ENCODE data around the gene SETBP1.

SETBP1 gene

DNA sequence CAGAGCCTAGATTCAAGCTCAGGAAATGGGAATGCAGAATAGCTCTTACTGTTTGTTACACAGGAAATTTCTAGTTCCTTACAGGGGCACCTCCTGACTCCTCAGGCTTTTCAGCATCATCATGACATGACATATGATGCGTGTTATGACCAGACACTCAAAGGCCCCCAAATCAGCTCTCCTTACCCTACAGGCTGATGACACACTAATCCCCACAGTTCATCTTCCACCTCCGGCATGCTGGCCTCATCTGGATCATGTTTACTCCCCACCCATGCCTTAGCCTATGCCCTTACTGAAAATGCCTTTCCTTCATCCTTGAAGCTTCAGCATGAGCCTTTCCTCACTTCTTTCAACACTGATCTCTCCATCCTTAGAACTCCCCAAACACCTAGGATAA, 356.9 kb downstream of the SETBP1 start:
- no peaks in the 10 kb centered on the region for H3K27me3 ChIP-seq
- no peaks in the 10 kb centered on the region for H3K4me1 ChIP-seq
- no peaks in the 10 kb centered on the region for H3K9me3 ChIP-seq (replicated peaks in 1 of 11)
- no peak overlapping the region for H3K9ac ChIP-seq
- H3K4me2 ChIP-seq: no peak overlapping the region
- H3K36me3 ChIP-seq: no peaks in the 10 kb centered on the region
- TF ChIP-seq Cebpa-rat (IDR thresholded peaks at IDR 0.05): no peak
- H3K27ac ChIP-seq: no peak overlapping the region
- no peaks in the 10 kb centered on the region for H4K20me1 ChIP-seq
- H3K4me3 ChIP-seq: no peak overlapping the region

DNA sequence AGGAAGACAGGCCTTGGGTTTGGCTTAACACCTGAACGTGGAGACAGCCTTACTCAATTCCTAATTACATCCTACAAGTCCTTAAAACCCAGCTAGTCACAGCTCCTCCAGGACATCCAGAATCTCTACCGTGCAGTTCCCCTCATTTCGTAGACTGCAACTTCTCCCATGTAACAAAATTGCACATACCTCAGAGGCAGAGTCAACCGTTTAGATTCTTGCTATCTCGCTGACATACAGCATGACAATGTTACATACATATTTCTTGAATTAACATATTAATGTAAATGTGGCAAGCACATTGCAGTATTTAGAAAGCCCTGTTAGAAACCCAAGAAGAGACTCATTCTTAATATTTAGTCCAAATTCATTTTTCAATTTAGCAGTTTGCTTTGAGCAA, 358.7 kb downstream of the SETBP1 start:
- Histone ChIP-seq H3K9me3 (replicated peaks in 1 of 11) (no peaks in the 10 kb centered on the region), H3K36me3 (no peaks in the 10 kb centered on the region), H3K4me1 (no peaks in the 10 kb centered on the region), H3K4me3 (no peak overlapping the region), H3K27ac (no peak overlapping the region), H3K4me2 (no peak overlapping the region), H4K20me1 (no peaks in the 10 kb centered on the region), H3K27me3 (no peaks in the 10 kb centered on the region), H3K9ac (no peak overlapping the region)
- no peak for TF ChIP-seq Cebpa-rat (IDR thresholded peaks at IDR 0.05)

DNA sequence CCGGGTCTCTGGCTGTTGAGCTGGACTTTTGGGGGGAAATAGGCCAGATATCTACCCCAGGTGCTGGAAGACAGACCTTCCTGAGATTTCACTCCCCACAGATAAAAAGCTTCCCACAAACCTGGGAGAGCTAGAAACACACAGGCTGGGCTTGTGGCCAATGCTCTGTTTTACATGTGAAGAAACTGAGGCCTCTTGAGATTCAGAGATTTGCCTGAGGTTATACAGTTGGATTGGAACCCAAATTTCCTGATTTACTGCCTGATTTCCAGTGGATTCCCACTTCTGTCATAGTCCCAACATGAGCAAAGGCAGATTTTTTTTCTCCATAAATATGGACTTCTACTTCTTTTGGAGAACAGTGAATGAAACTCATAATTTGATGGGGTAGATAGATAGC, 360.2 kb downstream of the SETBP1 start:
- H3K9ac ChIP-seq: no peak overlapping the region
- no peaks in the 10 kb centered on the region for H3K4me1 ChIP-seq
- no peaks in the 10 kb centered on the region for H3K36me3 ChIP-seq
- no peak overlapping the region for H3K4me3 ChIP-seq
- H4K20me1 ChIP-seq: no peaks in the 10 kb centered on the region
- no peaks in the 10 kb centered on the region for H3K9me3 ChIP-seq (replicated peaks in 1 of 11)
- TF ChIP-seq Cebpa-rat (IDR thresholded peaks at IDR 0.05): no peak
- H3K27me3 ChIP-seq: no peaks in the 10 kb centered on the region
- no peak overlapping the region for H3K4me2 ChIP-seq
- no peak overlapping the region for H3K27ac ChIP-seq

- no peaks in the 10 kb centered on the region for H3K36me3 ChIP-seq
- H3K4me2 ChIP-seq: no peak overlapping the region
- no peak for TF ChIP-seq Cebpa-rat (IDR thresholded peaks at IDR 0.05)
- H4K20me1 ChIP-seq: no peaks in the 10 kb centered on the region
- no peaks in the 10 kb centered on the region for H3K27me3 ChIP-seq
- H3K27ac ChIP-seq: no peak overlapping the region
- H3K9me3 ChIP-seq (replicated peaks in 1 of 11): no peaks in the 10 kb centered on the region
- no peak overlapping the region for H3K4me3 ChIP-seq
- H3K9ac ChIP-seq: no peak overlapping the region
- peaks cover 0 to 1% (median 0%) of the 10 kb centered on the region in 10 experiments; a peak in 1 of 20 replicates for H3K4me1 ChIP-seq
Observed at GRCh38 chr18:45044787-45045186, 364.1 kb downstream of the SETBP1 start.

- Histone ChIP-seq H3K36me3 (no peaks in the 10 kb centered on the region), H3K4me3 (no peak overlapping the region), H3K9me3 (replicated peaks in 1 of 11) (no peaks in the 10 kb centered on the region), H3K27me3 (no peaks in the 10 kb centered on the region), H3K4me1 (peaks cover 0 to 6% (median 0%) of the 10 kb centered on the region in 10 experiments; a peak in 1 of 20 replicates), H3K4me2 (no peak overlapping the region), H3K9ac (no peak overlapping the region), H4K20me1 (no peaks in the 10 kb centered on the region), H3K27ac (no peak overlapping the region)
- TF ChIP-seq Cebpa-rat (IDR thresholded peaks at IDR 0.05): no peak
Observed at GRCh38 chr18:45046228-45046627, 365.5 kb downstream of the SETBP1 start.

- no peak overlapping the region for H3K27ac ChIP-seq
- H3K27me3 ChIP-seq: no peaks in the 10 kb centered on the region
Observed at GRCh38 chr18:45046961-45047360, 366.3 kb downstream of the SETBP1 start.

GRCh38 chr18:45049578-45050319, 369.1 kb downstream of the SETBP1 start:
- no peaks in the 10 kb centered on the region for H3K36me3 ChIP-seq
- peaks cover 0 to 6% (median 0%) of the 10 kb centered on the region in 10 experiments; a peak in 1 of 20 replicates for H3K4me1 ChIP-seq
- no peaks in the 10 kb centered on the region for H4K20me1 ChIP-seq
- H3K4me2 ChIP-seq: 0 out of 22 replicates have a peak overlapping the region, but pooled peaks of 1 of the 11 experiments have one; percentile 12
- H3K27ac ChIP-seq: no peak overlapping the region
- no peaks in the 10 kb centered on the region for H3K9me3 ChIP-seq (replicated peaks in 1 of 11)
- no peaks in the 10 kb centered on the region for H3K27me3 ChIP-seq
- no peak for TF ChIP-seq Cebpa-rat (IDR thresholded peaks at IDR 0.05)
- no peak overlapping the region for H3K9ac ChIP-seq
- H3K4me3 ChIP-seq: no peak overlapping the region

More at GRCh38 chr18:45046961-45047360, 366.3 kb downstream of the SETBP1 start:
- Histone ChIP-seq H3K4me1 (peaks cover 0 to 6% (median 0%) of the 10 kb centered on the region in 10 experiments; a peak in 1 of 20 replicates), H3K4me2 (no peak overlapping the region), H3K9ac (no peak overlapping the region), H4K20me1 (no peaks in the 10 kb centered on the region), H3K36me3 (no peaks in the 10 kb centered on the region), H3K9me3 (replicated peaks in 1 of 11) (no peaks in the 10 kb centered on the region), H3K4me3 (no peak overlapping the region)
- no peak for TF ChIP-seq Cebpa-rat (IDR thresholded peaks at IDR 0.05)

DNA sequence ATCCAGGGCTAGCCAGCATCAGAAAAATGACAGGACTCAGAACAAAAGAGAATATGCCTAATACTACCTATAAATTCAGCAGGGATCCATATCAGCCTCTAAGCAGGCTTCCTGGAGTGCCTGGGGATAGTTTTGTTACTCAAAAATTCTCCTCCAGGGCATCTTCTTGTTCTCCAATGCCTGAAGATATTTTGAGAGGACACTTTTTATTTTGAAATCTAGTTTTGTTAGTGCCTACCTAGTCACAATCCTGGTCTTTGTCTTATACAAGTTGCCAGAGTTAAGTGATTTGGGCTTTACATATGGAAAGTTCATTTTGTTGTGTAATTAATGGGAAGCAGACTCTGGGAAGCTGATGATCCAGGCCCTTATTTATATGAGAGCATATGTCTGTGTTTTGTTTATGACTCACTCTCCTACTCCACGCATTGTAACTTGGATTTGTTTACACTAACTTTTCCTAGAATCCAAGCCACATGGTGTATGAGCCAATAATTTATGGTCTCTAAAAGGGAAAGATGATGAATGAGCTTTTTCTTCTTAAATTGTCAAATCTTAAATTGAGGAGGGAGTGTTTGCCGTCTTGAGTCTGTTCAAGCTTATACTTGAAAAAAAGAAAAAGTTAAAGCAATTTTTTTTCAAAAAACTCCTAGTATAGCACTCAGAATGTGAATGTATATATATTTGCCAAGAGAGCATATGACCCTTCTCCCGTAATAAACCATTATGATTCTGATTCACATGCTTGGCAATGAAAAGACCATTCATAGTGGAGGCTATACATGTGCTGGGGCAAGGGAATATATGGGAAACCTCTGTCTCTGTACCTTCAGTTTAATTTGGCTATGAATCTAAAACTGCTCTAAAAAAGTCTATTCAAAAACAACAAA, 370.3 kb downstream of the SETBP1 start:
- peaks cover 0 to 6% (median 0%) of the 10 kb centered on the region in 10 experiments; a peak in 1 of 20 replicates for H3K4me1 ChIP-seq
- no peaks in the 10 kb centered on the region for H3K9me3 ChIP-seq (replicated peaks in 1 of 11)
- no peak overlapping the region for H3K27ac ChIP-seq
- H3K27me3 ChIP-seq: no peaks in the 10 kb centered on the region
- H3K9ac ChIP-seq: no peak overlapping the region
- no peaks in the 10 kb centered on the region for H3K36me3 ChIP-seq
- no peak overlapping the region for H3K4me3 ChIP-seq
- no peak for TF ChIP-seq Cebpa-rat (IDR thresholded peaks at IDR 0.05)
- H4K20me1 ChIP-seq: no peaks in the 10 kb centered on the region
- no peak overlapping the region for H3K4me2 ChIP-seq

DNA sequence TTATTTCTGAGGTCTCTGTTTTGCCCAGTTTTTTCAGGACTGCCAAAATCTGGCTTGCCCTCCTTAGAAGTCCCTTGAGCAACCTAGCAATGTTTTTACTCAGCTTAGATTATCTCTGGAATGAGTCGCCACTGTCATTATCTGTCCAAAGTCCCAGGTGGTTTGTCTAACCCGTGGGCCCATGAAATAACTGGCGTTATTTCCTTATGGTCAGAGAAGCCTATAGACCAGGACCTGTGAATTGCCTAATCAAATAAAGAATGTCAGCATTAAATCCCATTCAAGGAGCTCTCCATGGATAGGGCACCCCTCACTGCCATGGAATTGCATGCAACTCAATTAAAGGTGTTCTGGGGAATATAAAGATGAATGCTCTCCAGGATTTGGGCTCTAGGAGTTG, 373.9 kb downstream of the SETBP1 start:
- no peaks in the 10 kb centered on the region for H3K27me3 ChIP-seq
- no peaks in the 10 kb centered on the region for H3K36me3 ChIP-seq
- peaks cover 0 to 10% (median 0%) of the 10 kb centered on the region in 10 experiments; a peak in 7 of 20 replicates for H3K4me1 ChIP-seq
- TF ChIP-seq Cebpa-rat (IDR thresholded peaks at IDR 0.05): no peak
- no peak overlapping the region for H3K27ac ChIP-seq
- H3K4me2 ChIP-seq: no peak overlapping the region
- H3K4me3 ChIP-seq: no peak overlapping the region
- no peaks in the 10 kb centered on the region for H4K20me1 ChIP-seq
- H3K9ac ChIP-seq: no peak overlapping the region
- H3K9me3 ChIP-seq (replicated peaks in 1 of 11): no peaks in the 10 kb centered on the region
